Stomach (tissue), 9 donors: ENCODE measurements around the gene DBX2. TPM values are rescaled to one million over a fixed set of nuclear protein-coding genes. Genes with fewer than 3 reads are reported as not detected.

Experiments
- DNase-seq, 2 donors: peaks; one replicate each; pipeline versions ENCODE4 v3.0.0 to v3.0.0-alpha.2; 2013 to 2019
- H3K27ac ChIP-seq, 5 donors: fragments of 200-600 bp in 4 of 5; sonication (generic) in 4 of 5; one replicate each; pipeline ENCODE4 v1.5.1; 2013 to 2019; ENCODE audit warnings: mild to moderate bottlenecking in 1 of 5, moderate library complexity in 1 of 5
- H3K27me3 ChIP-seq, 3 donors: fragments of 200-600 bp; sonication (generic); one replicate each; pipeline ENCODE4 v1.5.1; 2017 to 2019; ENCODE audit warnings: mixed run types in 1 of 3
- H3K36me3 ChIP-seq, 4 donors: fragments of 200-600 bp; sonication (generic); 1 replicate in 3 of 4; 2 replicates in 1 of 4; pipeline ENCODE4 v1.5.1; 2016 to 2019
- H3K4me1 ChIP-seq, 4 donors: fragments of 200-600 bp; sonication (generic); one replicate each; pipeline ENCODE4 v1.5.1; 2016 to 2019
- H3K4me3 ChIP-seq, 4 donors: fragments of 200-600 bp; sonication (generic) in 3 of 4; one replicate each; pipeline ENCODE4 v1.5.1; 2016 to 2019; ENCODE audit warnings: mild to moderate bottlenecking in 1 of 4
- H3K9me3 ChIP-seq, 4 donors: fragments of 200-600 bp; sonication (generic); one replicate each; pipeline ENCODE4 v1.5.1; 2016 to 2019
- EP300 ChIP-seq: sonication (generic); formaldehyde crosslinking; IDR thresholded peaks from one replicate; pipeline ENCODE4 v1.6.1; 2017; ENCODE audit warnings: antibody characterized with exemption
- POLR2A ChIP-seq, 4 donors: fragments of 450-650 bp; IDR thresholded peaks; one replicate each; pipeline ENCODE4 v1.6.1; 2016; ENCODE audit warnings: antibody characterized with exemption in 4 of 4, control low read depth in 2 of 4, mild to moderate bottlenecking in 1 of 4, moderate library complexity in 1 of 4
- POLR2AphosphoS5 ChIP-seq, 3 donors: sonication (generic); formaldehyde crosslinking; IDR thresholded peaks; one replicate each; pipeline ENCODE4 v1.6.1; 2016; ENCODE audit warnings: antibody characterized with exemption in 3 of 3
- WGBS, 5 donors: extraction: QIAGEN DNeasy Blood & Tissue Kit in 3 of 5; methylation state at CpG; one replicate each; pipeline versions ENCODE4 v1.1.5 to v1.1.7; 2013 to 2018; 5-methylcytosine and 5-hydroxymethylcytosine counted together
- intact Hi-C: fragments of 100-400 bp; cut with DNase I; formaldehyde crosslinking; loops from one replicate; pipeline ENCODE4 v1.15.1; 2023; ENCODE audit warnings: low total_unique reads
- polyA plus RNA-seq, 3 donors: library from polyadenylated mRNA; stranded (reverse); fragments of 200-250 nt; gene quantifications; one replicate each; pipeline ENCODE4 v1.2.3, GENCODE V29; 2013
- total RNA-seq, 5 donors: library from RNA; depleted of rRNA; stranded (reverse); fragments of >200 nt; gene quantifications; one replicate each; pipeline versions ENCODE4 v1.1.0 to v1.2.3, GENCODE V29; 2014 to 2016
- TF ChIP-seq, protein P1 (sequence below), 7 experiments: fragments of 450-650 bp in 4 of 7; fragments of 200-600 bp in 3 of 7; sonication (generic) in 3 of 7; IDR thresholded peaks; one replicate each; pipeline ENCODE4 v1.5.1; 2016 to 2019; ENCODE audit warnings: antibody characterized with exemption in 7 of 7, control low read depth in 2 of 7, mild to moderate bottlenecking in 1 of 7
- donor health status: healthy with polysubstance abuse.
- donor health status: Bipolar disorder and iron deficiency.
- donor health status: healthy.

DBX2 gene
- total and polyA plus RNA-seq, 8 donors: not detected

DNA sequence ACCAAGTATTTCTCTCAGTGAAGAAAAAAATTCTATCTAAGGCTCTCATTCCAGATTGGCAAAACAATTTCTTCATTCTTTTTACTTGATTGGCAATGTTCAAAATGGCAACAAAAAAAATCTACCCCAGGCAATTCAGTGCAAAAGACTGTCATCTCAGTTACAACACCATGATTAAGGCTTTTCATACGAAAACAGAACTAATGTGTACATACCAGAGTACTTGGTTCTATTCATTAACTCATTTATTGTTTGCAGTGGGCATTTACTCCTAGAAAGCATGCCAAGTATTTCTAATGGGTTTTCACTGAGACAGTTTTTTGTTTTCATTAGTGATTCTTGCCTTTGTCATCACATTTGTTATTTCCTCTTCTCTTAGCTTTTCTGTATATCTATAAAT is 33.0 kb downstream of the DBX2 start:
- H3K4me3 ChIP-seq: no peak overlapping the region
- no peaks in the 10 kb centered on the region for H3K4me1 ChIP-seq
- no peaks in the 10 kb centered on the region for H3K27me3 ChIP-seq
- TF ChIP-seq EP300 (no peak), POLR2A (IDR thresholded peaks at IDR 0.05) (no peak), POLR2AphosphoS5 (IDR thresholded peaks at IDR 0.05) (no peak)
- TF ChIP-seq, protein P1, sequence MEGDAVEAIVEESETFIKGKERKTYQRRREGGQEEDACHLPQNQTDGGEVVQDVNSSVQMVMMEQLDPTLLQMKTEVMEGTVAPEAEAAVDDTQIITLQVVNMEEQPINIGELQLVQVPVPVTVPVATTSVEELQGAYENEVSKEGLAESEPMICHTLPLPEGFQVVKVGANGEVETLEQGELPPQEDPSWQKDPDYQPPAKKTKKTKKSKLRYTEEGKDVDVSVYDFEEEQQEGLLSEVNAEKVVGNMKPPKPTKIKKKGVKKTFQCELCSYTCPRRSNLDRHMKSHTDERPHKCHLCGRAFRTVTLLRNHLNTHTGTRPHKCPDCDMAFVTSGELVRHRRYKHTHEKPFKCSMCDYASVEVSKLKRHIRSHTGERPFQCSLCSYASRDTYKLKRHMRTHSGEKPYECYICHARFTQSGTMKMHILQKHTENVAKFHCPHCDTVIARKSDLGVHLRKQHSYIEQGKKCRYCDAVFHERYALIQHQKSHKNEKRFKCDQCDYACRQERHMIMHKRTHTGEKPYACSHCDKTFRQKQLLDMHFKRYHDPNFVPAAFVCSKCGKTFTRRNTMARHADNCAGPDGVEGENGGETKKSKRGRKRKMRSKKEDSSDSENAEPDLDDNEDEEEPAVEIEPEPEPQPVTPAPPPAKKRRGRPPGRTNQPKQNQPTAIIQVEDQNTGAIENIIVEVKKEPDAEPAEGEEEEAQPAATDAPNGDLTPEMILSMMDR (IDR thresholded peaks at IDR 0.05): no peak
- H3K36me3 ChIP-seq: no peaks in the 10 kb centered on the region
- H3K27ac ChIP-seq: no peak overlapping the region
- no peak for DNase-seq
- intact Hi-C loops: no loop called here
- WGBS, 5 donors: 15 to 34% (median 19%) methylated on average over 1 of the region's 1 CpG
- peaks cover 0 to 5% (median 3%) of the 10 kb centered on the region in 4 donors for H3K9me3 ChIP-seq

DNA sequence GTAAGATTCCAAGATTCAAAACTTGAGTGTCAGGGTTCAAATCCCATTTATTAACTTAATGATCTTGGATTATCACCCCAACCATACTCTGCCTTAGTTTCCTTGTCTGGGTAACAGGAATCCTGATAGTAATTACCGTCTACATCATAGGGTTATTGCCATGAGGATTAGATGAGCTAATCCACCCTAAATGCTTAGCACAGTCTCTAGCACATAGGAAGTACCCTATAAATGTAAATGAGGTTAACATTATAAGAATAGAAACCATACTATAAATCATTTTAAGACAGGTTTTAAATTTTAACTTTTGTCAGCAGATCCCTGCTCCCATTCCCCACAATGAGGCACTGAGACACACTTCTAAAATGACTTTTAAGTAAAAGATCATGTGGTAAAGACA is 36.5 kb downstream of the DBX2 start:
- no peaks in the 10 kb centered on the region for H3K9me3 ChIP-seq
- no peak overlapping the region for H3K27ac ChIP-seq
- no peaks in the 10 kb centered on the region for H3K36me3 ChIP-seq
- TF ChIP-seq POLR2A (IDR thresholded peaks at IDR 0.05): no peak
- no peak for TF ChIP-seq EP300
- TF ChIP-seq, protein P1 (IDR thresholded peaks at IDR 0.05): no peak
- no peak for TF ChIP-seq POLR2AphosphoS5 (IDR thresholded peaks at IDR 0.05)
- intact Hi-C loops: no loop called here
- no peak overlapping the region for H3K4me3 ChIP-seq
- no peaks in the 10 kb centered on the region for H3K27me3 ChIP-seq
- DNase-seq: no peak
- WGBS, 5 donors: 76 to 89% (median 84%) methylated on average over 1 of the region's 1 CpG
- H3K4me1 ChIP-seq: no peaks in the 10 kb centered on the region

DNA sequence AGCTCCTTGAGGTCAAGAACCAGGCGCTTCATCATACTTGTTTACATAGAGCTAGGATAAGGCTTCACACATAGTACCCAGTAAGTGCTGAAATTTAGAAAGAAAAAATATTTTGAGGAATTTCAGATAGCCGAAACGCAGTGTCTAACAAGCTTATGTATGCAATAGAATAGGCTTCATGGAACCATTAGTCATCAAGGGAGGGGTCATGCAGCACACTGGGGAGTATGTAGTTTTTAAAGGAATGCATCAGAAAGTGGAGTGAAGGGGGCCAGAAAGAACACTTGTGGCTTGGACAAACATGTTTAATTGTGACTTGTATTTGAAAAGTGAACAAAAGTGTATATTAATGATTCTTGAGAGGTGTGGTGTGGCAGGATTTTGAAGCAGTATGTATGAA is 38.1 kb downstream of the DBX2 start:
- no peaks in the 10 kb centered on the region for H3K36me3 ChIP-seq
- TF ChIP-seq POLR2A (IDR thresholded peaks at IDR 0.05) (no peak), EP300 (no peak)
- TF ChIP-seq, protein P1 (IDR thresholded peaks at IDR 0.05): no peak
- H3K27ac ChIP-seq: no peak overlapping the region
- WGBS, 5 donors: 81 to 90% (median 89%) methylated on average over 3 of the region's 3 CpGs
- no peak overlapping the region for H3K4me3 ChIP-seq
- no peaks in the 10 kb centered on the region for H3K4me1 ChIP-seq
- no peak for DNase-seq
- intact Hi-C loops: no loop called here
- H3K27me3 ChIP-seq: no peaks in the 10 kb centered on the region
- no peaks in the 10 kb centered on the region for H3K9me3 ChIP-seq

DNA sequence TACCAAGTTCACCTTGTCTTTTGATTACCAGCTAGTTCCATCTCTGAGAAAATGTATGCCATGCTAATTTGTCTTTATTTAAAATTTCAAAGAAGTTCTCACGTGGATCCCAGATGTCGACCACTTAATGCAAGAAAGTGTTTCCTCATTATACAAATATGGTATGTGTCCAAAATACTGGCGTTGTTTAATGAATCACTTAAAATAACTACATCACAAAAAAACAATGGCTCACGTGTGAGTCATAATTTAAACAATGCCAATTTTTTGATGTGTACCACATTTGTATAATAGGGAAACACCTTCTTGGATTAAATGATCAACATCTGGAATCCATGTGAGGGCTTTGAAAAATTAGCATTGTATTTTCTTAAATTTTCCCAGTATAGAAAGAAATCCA is 40.8 kb downstream of the DBX2 start:
- intact Hi-C loops: no loop called here
- DNase-seq: no peak
- H3K4me1 ChIP-seq: no peaks in the 10 kb centered on the region
- H3K4me3 ChIP-seq: no peak overlapping the region
- TF ChIP-seq, protein P1 (IDR thresholded peaks at IDR 0.05): no peak
- no peak for TF ChIP-seq POLR2AphosphoS5 (IDR thresholded peaks at IDR 0.05)
- no peak for TF ChIP-seq POLR2A (IDR thresholded peaks at IDR 0.05)
- TF ChIP-seq EP300: no peak
- WGBS, 5 donors: 42 to 78% (median 53%) methylated on average over 4 of the region's 4 CpGs
- H3K27me3 ChIP-seq: no peaks in the 10 kb centered on the region
- H3K9me3 ChIP-seq: no peaks in the 10 kb centered on the region
- H3K27ac ChIP-seq: no peak overlapping the region
- H3K36me3 ChIP-seq: no peaks in the 10 kb centered on the region
